ENCODE data around the gene FLNB.

DNA sequence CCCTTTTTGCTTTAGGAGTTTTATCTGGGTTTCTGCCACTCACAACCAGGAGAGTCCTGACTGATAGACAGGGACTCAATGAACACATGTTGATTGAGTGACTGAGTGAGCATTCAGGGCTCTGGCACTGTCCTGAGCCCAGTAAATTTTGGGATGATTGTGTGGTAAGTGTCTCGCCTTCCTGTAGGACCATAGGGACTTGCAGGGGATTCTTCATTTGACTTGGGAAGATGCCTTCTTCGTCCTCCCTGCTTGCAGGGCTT, 22.3 kb upstream of the FLNB start:
- TF ChIP-seq CTCF (IDR thresholded peaks at IDR 0.05): no peak
- TF ChIP-seq POLR2A (IDR thresholded peaks at IDR 0.05): no peak
- no peak for TF ChIP-seq POLR2AphosphoS5 (IDR thresholded peaks at IDR 0.05)
- no peak for TF ChIP-seq EP300 (IDR thresholded peaks at IDR 0.05; ENCODE audit: low read depth)
